Smooth muscle cell (in vitro differentiated cells): Measurements from ENCODE around the gene LIX1L. TPM values are rescaled to one million over a fixed set of nuclear protein-coding genes. Genes with fewer than 3 reads are reported as not detected.

Experiments used
- DNase-seq: peaks from one replicate; lab custom pipeline; 2025; ENCODE audit not compliant: unreplicated experiment; lab: John Stamatoyannopoulos, UW
- H2AFZ ChIP-seq: fragments of 200-600 bp; sonication (generic); 2 replicates; pipeline ENCODE4 v1.6.0; 2016; ENCODE audit warnings: antibody characterized with exemption, low read depth, mild to moderate bottlenecking
- H3F3A ChIP-seq: fragments of 200-600 bp; sonication (generic); 2 replicates; pipeline ENCODE4 v1.6.0; 2017; ENCODE audit warnings: antibody characterized with exemption, low read depth
- H3K27ac ChIP-seq: fragments of 200-600 bp; sonication (generic); 2 replicates; pipeline ENCODE4 v1.5.1; 2016; ENCODE audit warnings: low read depth, mild to moderate bottlenecking
- H3K27me3 ChIP-seq: fragments of 200-600 bp; sonication (generic); 2 replicates; pipeline ENCODE4 v1.6.1; 2016; ENCODE audit warnings: low read depth, mild to moderate bottlenecking
- H3K36me3 ChIP-seq: fragments of 200-600 bp; sonication (generic); 2 replicates; pipeline ENCODE4 v1.5.1; 2016; ENCODE audit warnings: low read depth
- H3K4me1 ChIP-seq: fragments of 200-600 bp; sonication (generic); 2 replicates; pipeline ENCODE4 v1.5.1; 2016; ENCODE audit warnings: low read depth
- H3K4me2 ChIP-seq: fragments of 200-600 bp; sonication (generic); 2 replicates; pipeline ENCODE4 v1.6.0; 2016; ENCODE audit warnings: mild to moderate bottlenecking
- H3K4me3 ChIP-seq: fragments of 200-600 bp; sonication (generic); 2 replicates; pipeline ENCODE4 v1.5.1; 2016; ENCODE audit warnings: mild to moderate bottlenecking
- H3K79me2 ChIP-seq: fragments of 200-600 bp; sonication (generic); 2 replicates; pipeline ENCODE4 v1.6.0; 2016; ENCODE audit warnings: low read depth, mild to moderate bottlenecking
- H3K9ac ChIP-seq: fragments of 200-600 bp; sonication (generic); 2 replicates; pipeline ENCODE4 v1.6.0; 2016; ENCODE audit warnings: low read depth
- H3K9me3 ChIP-seq: fragments of 200-600 bp; sonication (generic); replicated peaks from 2 replicates; pipeline ENCODE4 v1.5.1; 2016; ENCODE audit warnings: low read depth
- H4K20me1 ChIP-seq: fragments of 200-600 bp; sonication (generic); 2 replicates; pipeline ENCODE4 v1.6.0; 2016; ENCODE audit warnings: low read depth
- WGBS: methylation state at CpG from one replicate; pipeline ENCODE4 v1.1.7; 2016; ENCODE audit warnings: low lambda C conversion rate; 5-methylcytosine and 5-hydroxymethylcytosine counted together
- polyA plus RNA-seq: library from polyadenylated mRNA; unstranded; fragments of >200 nt; fragmentation: Nextera tagmentation; extraction: Ambion mirVana; gene quantifications from 2 replicates; pipeline ENCODE4 v1.2.1, GENCODE V29; 2016
- total RNA-seq: library from RNA; depleted of rRNA; stranded (reverse); fragments of >200 nt; gene quantifications from 2 replicates; pipeline ENCODE4 v1.2.3, GENCODE V29; 2014
- TF ChIP-seq, protein P1 (sequence below): fragments of 200-600 bp; sonication (generic); IDR thresholded peaks from 2 replicates; pipeline ENCODE4 v1.5.1; 2017; ENCODE audit warnings: borderline replicate concordance, mild to moderate bottlenecking, antibody characterized with exemption; ENCODE audit not compliant: insufficient read depth, poor library complexity, severe bottlenecking

LIX1L gene
- total and polyA plus RNA-seq, 2 experiments from 2014 or later, result 31.1 to 32.7 TPM

GRCh38 chr1:145897969-145898368 lies 59.8 kb downstream of the LIX1L start:
- 96% methylated on average over 1 of the region's 1 CpG for WGBS

GRCh38 chr1:145895471-145895870 lies 62.3 kb downstream of the LIX1L start:
- Histone ChIP-seq H3F3A (peaks cover 3% of the 10 kb centered on the region), H3K9ac (no peak overlapping the region), H4K20me1 (no peaks in the 10 kb centered on the region), H3K79me2 (no peaks in the 10 kb centered on the region), H2AFZ (no peak overlapping the region), H3K4me3 (no peak overlapping the region), H3K4me2 (no peak overlapping the region), H3K9me3 (no peaks in the 10 kb centered on the region), H3K36me3 (no peaks in the 10 kb centered on the region), H3K27me3 (no peaks in the 10 kb centered on the region), H3K27ac (no peak overlapping the region), H3K4me1 (peaks cover 10% of the 10 kb centered on the region)
- TF ChIP-seq, protein P1, sequence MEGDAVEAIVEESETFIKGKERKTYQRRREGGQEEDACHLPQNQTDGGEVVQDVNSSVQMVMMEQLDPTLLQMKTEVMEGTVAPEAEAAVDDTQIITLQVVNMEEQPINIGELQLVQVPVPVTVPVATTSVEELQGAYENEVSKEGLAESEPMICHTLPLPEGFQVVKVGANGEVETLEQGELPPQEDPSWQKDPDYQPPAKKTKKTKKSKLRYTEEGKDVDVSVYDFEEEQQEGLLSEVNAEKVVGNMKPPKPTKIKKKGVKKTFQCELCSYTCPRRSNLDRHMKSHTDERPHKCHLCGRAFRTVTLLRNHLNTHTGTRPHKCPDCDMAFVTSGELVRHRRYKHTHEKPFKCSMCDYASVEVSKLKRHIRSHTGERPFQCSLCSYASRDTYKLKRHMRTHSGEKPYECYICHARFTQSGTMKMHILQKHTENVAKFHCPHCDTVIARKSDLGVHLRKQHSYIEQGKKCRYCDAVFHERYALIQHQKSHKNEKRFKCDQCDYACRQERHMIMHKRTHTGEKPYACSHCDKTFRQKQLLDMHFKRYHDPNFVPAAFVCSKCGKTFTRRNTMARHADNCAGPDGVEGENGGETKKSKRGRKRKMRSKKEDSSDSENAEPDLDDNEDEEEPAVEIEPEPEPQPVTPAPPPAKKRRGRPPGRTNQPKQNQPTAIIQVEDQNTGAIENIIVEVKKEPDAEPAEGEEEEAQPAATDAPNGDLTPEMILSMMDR, result no peak
- no peak for DNase-seq
- WGBS, result 93% methylated on average over 1 of the region's 1 CpG

More at GRCh38 chr1:145897969-145898368, 59.8 kb downstream of the LIX1L start:
- Histone ChIP-seq H3K9me3 (no peaks in the 10 kb centered on the region), H3K27me3 (no peaks in the 10 kb centered on the region), H3F3A (no peaks in the 10 kb centered on the region), H3K4me1 (no peaks in the 10 kb centered on the region), H3K79me2 (no peaks in the 10 kb centered on the region), H4K20me1 (no peaks in the 10 kb centered on the region), H3K9ac (no peak overlapping the region), H3K4me3 (no peak overlapping the region), H3K27ac (no peak overlapping the region), H3K36me3 (no peaks in the 10 kb centered on the region), H2AFZ (no peak overlapping the region), H3K4me2 (no peak overlapping the region)
- TF ChIP-seq, protein P1, result no peak
- DNase-seq, result no peak

- Histone ChIP-seq H3K27me3 (no peaks in the 10 kb centered on the region), H4K20me1 (no peaks in the 10 kb centered on the region), H2AFZ (no peak overlapping the region), H3K9me3 (no peaks in the 10 kb centered on the region), H3K27ac (no peak overlapping the region), H3K9ac (no peak overlapping the region), H3K4me1 (peaks cover 10% of the 10 kb centered on the region), H3K36me3 (no peaks in the 10 kb centered on the region), H3K4me3 (no peak overlapping the region), H3F3A (peaks cover 3% of the 10 kb centered on the region), H3K79me2 (no peaks in the 10 kb centered on the region), H3K4me2 (no peak overlapping the region)
- TF ChIP-seq, protein P1, result no peak
- 93% methylated on average over 7 of the region's 7 CpGs for WGBS
- no peak for DNase-seq
Measured at GRCh38 chr1:145893306-145894055, 64.3 kb downstream of the LIX1L start.
